T-helper 1 cell (primary cell): ENCODE measurements around the gene CHAC2.
"Not testable (repeated sequence)": the region's sequence is repeated elsewhere in the genome, so short reads cannot be mapped to it uniquely, and the experiment has no call there.

Experiments
- DNase-seq, 5 donors: peaks; one replicate each; pipeline ENCODE4 v3.0.0-alpha.2; 2012 to 2020
- total RNA-seq, 4 donors: gene quantifications; one replicate each; lab custom pipeline; 2026; lab: John Stamatoyannopoulos, UW

CHAC2 gene
- 0.61 to 1.9 (median 1.7) reads per million in 4 donors for total RNA-seq

GRCh38 chr2:53767405-53768241 is at the start of gene CHAC2:
Gene CHAC2, plus strand, starts transcription at chr2:53767804. Its CDS starts 83 bp downstream, at chr2:53767887.
- peak; percentile 67 to 83 (median 80) for DNase-seq

- not testable (repeated sequence) for DNase-seq
Measured at GRCh38 chr2:53720944-53721343, 46.7 kb upstream of the CHAC2 start.

- DNase-seq, result no peak
Measured at GRCh38 chr2:53724536-53724935, 43.1 kb upstream of the CHAC2 start.

- no peak for DNase-seq
Measured at GRCh38 chr2:53725662-53726061, 41.9 kb upstream of the CHAC2 start.

GRCh38 chr2:53727921-53728320 is 39.7 kb upstream of the CHAC2 start:
- DNase-seq, result no peak

- DNase-seq, result no peak
Measured at GRCh38 chr2:53729143-53729762, 38.4 kb upstream of the CHAC2 start.

- DNase-seq, result no peak
Measured at GRCh38 chr2:53737091-53737490, 30.5 kb upstream of the CHAC2 start.

GRCh38 chr2:53739032-53739431 is 28.6 kb upstream of the CHAC2 start:
- DNase-seq, result no peak

- DNase-seq, result no peak
Measured at GRCh38 chr2:53740170-53740569, 27.4 kb upstream of the CHAC2 start.

GRCh38 chr2:53744395-53745065 is 23.1 kb upstream of the CHAC2 start:
- no peak for DNase-seq

GRCh38 chr2:53750041-53750768 is 17.4 kb upstream of the CHAC2 start:
- DNase-seq, result no peak

- peak in 1 of 5 donors; percentile 58 for DNase-seq
Measured at GRCh38 chr2:53751728-53752127, 15.9 kb upstream of the CHAC2 start.

- DNase-seq, result no peak
Measured at GRCh38 chr2:53752385-53752784, 15.2 kb upstream of the CHAC2 start.

- peak in 1 of 5 donors; percentile 27 for DNase-seq
Measured at GRCh38 chr2:53753041-53753440, 14.6 kb upstream of the CHAC2 start.

GRCh38 chr2:53755121-53755520 is 12.5 kb upstream of the CHAC2 start:
- no peak for DNase-seq

GRCh38 chr2:53756644-53757043 is 11.0 kb upstream of the CHAC2 start:
- DNase-seq, result no peak

- not testable (repeated sequence) for DNase-seq
Measured at GRCh38 chr2:53757206-53757605, 10.4 kb upstream of the CHAC2 start.

- no peak for DNase-seq
Measured at GRCh38 chr2:53765767-53766166, 1.8 kb upstream of the CHAC2 start.

- peak in 1 of 5 donors; percentile 35 for DNase-seq
Measured at GRCh38 chr2:53768242-53768542, 588 bp downstream of the CHAC2 start.

GRCh38 chr2:53769318-53769945 is 1.8 kb downstream of the CHAC2 start:
- DNase-seq, result no peak

- DNase-seq, result no peak
Measured at GRCh38 chr2:53770264-53770663, 2.7 kb downstream of the CHAC2 start.

- DNase-seq, result no peak
Measured at GRCh38 chr2:53777134-53777533, 9.5 kb downstream of the CHAC2 start.
